DMS79 treated with DMSO at 0.1 percent for 48 hours (cell line): ENCODE data around the gene DHX34.
"Not testable (repeated sequence)": the region's sequence is repeated elsewhere in the genome, so short reads cannot be mapped to it uniquely, and the experiment has no call there.

ENCODE experiments used
- DNase-seq: peaks from one replicate; lab custom pipeline; 2025; lab: John Stamatoyannopoulos, UW

The DHX34 gene, protein sequence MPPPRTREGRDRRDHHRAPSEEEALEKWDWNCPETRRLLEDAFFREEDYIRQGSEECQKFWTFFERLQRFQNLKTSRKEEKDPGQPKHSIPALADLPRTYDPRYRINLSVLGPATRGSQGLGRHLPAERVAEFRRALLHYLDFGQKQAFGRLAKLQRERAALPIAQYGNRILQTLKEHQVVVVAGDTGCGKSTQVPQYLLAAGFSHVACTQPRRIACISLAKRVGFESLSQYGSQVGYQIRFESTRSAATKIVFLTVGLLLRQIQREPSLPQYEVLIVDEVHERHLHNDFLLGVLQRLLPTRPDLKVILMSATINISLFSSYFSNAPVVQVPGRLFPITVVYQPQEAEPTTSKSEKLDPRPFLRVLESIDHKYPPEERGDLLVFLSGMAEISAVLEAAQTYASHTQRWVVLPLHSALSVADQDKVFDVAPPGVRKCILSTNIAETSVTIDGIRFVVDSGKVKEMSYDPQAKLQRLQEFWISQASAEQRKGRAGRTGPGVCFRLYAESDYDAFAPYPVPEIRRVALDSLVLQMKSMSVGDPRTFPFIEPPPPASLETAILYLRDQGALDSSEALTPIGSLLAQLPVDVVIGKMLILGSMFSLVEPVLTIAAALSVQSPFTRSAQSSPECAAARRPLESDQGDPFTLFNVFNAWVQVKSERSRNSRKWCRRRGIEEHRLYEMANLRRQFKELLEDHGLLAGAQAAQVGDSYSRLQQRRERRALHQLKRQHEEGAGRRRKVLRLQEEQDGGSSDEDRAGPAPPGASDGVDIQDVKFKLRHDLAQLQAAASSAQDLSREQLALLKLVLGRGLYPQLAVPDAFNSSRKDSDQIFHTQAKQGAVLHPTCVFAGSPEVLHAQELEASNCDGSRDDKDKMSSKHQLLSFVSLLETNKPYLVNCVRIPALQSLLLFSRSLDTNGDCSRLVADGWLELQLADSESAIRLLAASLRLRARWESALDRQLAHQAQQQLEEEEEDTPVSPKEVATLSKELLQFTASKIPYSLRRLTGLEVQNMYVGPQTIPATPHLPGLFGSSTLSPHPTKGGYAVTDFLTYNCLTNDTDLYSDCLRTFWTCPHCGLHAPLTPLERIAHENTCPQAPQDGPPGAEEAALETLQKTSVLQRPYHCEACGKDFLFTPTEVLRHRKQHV

GRCh38 chr19:47348819-47349795, at the start of gene DHX34:
DHX34 (plus strand) TSS chr19:47349315; CDS start chr19:47353031, 3,716 bp downstream.
- DNase-seq: peak; percentile 98

DNA sequence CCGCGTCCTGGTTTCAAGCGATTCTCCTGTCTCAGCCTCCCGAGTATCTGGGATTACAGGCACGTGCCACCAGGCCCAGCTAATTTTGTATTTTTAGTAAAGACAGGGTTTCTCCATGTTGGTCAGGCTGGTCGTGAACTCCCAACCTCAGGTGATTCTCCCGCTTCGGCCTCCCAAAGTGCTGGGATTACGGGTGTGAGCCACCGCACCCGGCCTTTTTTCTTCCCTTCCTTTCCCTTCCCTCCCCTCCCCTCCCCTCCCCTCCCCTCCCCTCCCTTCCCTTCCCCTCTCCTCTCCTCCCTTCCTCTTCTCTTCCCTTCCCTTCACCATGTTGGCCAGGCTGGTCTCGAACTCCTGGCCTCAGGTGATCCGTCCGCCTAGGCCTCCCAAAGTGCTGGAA, 48.2 kb upstream of the DHX34 start:
- not testable (repeated sequence) for DNase-seq

DNA sequence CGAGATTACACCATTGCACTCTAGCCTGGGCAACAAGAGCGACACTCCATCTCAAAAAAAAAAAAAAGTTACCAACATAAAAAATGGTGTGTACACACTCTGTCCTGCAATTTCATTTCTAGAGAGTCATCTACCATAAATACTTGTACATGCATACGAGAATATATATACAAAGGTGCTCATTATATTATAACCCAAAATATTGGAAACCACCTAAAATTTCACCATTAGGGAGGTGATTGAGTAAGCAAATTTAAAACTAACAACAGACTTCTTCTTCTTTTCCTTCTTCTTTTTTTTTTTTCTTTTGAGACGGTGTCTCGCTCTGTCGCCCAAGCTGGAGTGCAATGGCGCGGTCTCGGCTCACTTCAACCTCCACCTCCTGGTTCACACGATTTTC, 46.9 kb upstream of the DHX34 start:
- no peak for DNase-seq

GRCh38 chr19:47303966-47304365, 45.1 kb upstream of the DHX34 start:
- no peak for DNase-seq

DNA sequence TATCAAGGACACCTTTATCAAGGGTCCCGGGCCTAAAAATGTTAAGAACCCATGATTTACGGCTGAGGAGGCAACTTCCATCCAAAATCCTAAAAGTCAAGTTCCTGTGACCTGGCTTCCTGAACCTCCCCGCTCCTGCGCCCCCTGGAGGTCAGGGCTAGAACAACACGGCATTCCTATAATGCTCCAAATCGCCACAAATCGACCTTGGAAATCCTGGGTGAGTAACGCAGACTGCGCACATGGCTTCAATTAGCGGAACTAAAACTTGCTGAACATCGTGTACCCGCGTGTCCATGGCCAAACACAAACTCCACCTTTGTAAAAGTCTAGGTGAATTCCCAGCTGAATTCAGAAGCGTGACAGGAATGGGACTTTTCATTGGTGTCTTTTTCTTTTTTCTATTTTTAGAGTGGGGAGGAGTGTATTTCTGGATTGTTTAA, 43.8 kb upstream of the DHX34 start:
- DNase-seq: peak; percentile 25

DNA sequence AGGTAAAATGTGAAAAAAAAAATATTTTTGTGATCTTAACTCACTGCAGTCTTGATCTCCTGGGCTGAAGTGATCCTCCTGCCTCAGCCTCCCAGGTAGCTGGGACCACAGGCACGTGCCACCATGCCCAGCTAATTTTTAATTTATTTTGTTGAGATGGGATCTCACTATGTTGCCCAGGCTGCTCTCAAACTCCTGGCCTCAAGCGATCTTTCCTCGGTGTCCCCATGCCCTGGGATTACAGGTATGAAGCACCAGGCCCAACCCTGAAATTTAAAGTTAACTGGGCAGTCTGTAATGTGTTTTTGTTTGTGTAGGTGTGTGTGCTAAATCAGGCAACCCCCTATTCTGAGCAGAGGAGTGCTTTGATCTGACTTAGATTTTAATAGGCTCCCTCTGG, 42.8 kb upstream of the DHX34 start:
- no peak for DNase-seq

DNA sequence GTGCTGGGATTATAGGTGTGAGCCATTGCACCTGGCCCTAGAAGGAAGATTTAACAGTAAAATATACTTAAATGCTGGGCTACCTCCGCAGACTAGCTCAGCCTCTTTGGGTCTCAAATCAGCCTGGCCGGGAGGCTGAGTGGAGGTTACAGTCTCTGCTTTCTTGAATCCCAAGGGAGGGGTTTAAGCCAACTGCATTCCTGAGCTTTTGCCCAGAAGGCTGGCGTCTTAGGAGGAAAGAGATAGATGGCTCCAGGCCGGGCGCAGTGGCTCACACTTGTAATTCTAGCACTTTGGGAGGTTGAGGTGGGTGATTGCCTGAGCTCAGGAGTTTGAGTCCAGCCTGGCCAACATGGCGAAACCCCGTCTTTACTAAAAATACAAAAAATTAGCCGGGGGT, 40.1 kb upstream of the DHX34 start:
- no peak for DNase-seq

DNA sequence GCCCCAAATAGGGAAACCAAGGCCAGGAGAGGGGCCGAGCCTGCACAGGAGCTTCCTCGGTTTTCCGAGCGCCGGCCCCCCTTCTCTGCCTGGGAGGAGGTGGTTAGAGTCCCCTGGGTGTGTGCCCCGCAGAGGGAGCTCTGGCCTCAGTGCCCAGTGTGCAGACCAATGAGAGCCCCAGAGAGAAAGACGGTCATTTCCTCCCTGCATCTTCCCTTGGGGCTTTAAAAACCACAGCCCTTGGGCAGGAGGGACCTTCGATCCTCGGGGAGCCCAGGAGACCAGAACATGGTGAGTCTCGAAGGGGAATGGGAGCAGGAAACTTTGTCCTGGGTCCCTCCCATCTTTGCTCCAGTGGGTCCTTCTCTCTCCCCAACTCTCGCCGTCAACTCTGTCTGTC, 39.5 kb upstream of the DHX34 start, which contains the start of gene C5AR1:
Gene C5AR1 (plus strand): TSS at position 254 of the 400 bp plus-strand sequence. CDS start 35 bp downstream, at position 289.
- no peak for DNase-seq

GRCh38 chr19:47310323-47310722, 38.8 kb upstream of the DHX34 start:
- no peak for DNase-seq

- DNase-seq: peak; percentile 51
These were observed 38.3 kb upstream of the DHX34 start for GRCh38 chr19:47310819-47311218.

GRCh38 chr19:47312366-47313006, 36.6 kb upstream of the DHX34 start:
- no peak for DNase-seq

DNA sequence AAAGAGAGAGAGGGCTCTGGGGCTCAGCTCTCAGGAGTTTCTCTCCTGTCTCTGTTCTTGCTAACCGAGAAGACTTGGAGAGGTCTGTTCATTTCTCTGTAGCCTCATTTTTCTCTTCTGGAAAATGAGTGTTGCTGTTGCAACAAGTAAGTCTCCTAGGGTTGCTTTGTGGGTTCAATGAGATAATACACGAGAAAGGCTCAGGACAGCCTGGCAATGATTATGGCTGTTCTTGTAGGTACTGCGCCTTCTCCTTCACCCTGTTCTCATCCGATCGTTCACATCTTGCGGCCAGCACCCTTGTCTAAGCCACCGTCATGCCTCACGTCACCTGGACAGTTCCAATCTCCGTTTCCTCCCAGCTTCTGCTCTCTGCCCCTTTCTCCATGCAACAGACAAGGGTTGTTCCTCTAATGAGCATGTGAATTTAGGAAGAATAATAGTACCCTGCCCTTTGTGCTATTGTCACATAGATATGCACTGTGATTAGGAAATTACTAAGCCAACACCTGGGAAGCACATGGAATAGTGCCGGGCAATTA, 35.3 kb upstream of the DHX34 start:
- DNase-seq: no peak

DNA sequence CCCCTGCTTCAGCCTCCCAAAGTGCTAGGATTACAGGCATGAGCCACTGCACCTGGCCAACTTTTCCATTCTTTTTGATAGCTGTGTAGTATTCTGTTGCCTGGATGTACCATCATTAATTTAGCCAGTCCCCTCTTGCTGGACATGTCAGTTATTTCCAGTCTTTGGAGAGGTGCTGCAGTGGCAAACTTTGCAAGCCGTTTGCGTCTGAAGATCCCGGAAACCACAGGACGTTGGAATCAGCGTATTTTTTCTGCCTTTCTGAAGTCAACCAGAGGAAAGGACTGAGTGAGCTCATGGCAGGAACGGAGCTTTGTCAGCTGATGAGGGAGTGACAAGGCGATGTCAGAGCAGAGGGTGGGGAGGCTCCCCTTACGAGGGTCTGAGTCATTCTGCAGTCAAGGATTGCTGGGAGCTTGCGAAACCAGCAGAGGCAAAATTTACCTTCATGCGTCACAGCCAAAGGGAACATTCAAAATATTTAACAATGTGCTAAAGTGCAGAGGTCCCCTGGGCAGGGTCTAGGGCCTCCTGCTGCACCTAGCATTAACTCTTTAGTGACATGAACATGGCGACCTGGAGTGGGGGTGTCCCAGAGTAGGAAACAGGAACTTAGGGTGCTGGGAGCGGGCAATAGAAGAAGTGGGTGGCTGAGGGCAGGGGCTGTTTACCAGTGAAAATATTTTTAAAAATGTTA, 33.8 kb upstream of the DHX34 start:
- DNase-seq: no peak

GRCh38 chr19:47316513-47316912, 32.6 kb upstream of the DHX34 start:
- no peak for DNase-seq

DNA sequence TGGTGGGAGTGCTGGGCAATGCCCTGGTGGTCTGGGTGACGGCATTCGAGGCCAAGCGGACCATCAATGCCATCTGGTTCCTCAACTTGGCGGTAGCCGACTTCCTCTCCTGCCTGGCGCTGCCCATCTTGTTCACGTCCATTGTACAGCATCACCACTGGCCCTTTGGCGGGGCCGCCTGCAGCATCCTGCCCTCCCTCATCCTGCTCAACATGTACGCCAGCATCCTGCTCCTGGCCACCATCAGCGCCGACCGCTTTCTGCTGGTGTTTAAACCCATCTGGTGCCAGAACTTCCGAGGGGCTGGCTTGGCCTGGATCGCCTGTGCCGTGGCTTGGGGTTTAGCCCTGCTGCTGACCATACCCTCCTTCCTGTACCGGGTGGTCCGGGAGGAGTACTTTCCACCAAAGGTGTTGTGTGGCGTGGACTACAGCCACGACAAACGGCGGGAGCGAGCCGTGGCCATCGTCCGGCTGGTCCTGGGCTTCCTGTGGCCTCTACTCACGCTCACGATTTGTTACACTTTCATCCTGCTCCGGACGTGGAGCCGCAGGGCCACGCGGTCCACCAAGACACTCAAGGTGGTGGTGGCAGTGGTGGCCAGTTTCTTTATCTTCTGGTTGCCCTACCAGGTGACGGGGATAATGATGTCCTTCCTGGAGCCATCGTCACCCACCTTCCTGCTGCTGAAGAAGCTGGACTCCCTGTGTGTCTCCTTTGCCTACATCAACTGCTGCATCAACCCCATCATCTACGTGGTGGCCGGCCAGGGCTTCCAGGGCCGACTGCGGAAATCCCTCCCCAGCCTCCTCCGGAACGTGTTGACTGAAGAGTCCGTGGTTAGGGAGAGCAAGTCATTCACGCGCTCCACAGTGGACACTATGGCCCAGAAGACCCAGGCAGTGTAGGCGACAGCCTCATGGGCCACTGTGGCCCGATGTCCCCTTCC, 28.9 kb upstream of the DHX34 start:
- DNase-seq: no peak

DNA sequence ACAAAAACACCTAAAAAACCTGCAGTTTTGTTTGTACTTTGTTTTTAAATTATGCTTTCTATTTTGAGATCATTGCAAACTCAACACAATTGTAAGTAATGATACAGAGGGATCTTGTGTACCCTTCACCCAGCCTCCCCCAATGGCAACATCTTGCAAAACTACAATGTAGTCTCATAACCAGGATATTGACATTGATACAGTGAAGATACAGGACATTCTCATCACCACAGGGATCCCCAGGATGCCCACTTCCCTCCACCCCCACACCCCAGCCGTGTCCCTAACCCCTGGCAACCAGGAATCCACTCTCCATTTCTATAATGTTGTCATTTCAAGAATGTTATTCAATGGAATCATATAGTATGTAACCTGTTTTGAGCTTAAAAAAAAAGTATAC, 27.5 kb upstream of the DHX34 start:
- no peak for DNase-seq

DNA sequence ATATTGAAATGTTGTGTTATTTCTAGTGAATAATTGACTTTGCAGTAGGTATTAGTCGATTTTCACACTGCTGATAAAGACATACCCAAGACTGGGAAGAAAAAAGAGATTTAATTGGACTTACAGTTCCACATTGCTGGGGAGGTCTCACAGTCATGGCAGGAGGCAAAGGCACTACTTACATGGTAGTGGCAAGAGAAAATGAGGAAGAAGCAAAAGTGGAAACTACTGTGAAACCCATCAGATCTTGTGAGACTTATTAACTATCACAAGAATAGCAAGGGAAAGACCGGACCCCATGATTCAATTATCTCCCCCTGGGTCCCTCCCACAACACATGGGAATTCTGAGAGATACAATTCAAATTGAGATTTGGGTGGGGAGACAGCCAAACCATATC, 27.1 kb upstream of the DHX34 start:
- no peak for DNase-seq

DNA sequence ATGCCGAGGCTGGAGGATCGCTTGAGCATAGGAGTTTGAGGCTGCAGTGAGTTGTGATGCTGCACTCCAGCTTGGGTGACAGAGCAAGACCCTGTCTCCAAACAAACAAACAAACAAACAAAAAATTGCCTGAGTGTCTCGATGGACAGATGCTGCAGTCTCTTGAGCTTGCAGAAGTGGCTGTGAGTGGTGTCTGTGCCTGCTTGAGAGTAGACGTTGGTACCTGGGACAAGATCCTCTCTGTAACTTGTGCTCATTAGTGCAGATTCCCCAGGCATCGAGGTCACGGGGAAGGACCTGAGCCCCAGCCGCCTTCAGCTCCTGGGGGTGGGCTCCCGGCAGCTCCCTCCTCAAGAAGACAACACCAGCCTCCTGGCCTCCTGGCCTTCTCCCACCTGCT, 25.7 kb upstream of the DHX34 start:
- no peak for DNase-seq

- no peak for DNase-seq
These were observed 25.2 kb upstream of the DHX34 start for GRCh38 chr19:47323872-47324271.
